Spinal cord (tissue), 10 donors: Measurements from ENCODE around the gene SMOC1. TPM values are rescaled to one million over a fixed set of nuclear protein-coding genes. Genes with fewer than 3 reads are reported as not detected.

Source experiments
- DNase-seq, 6 donors: peaks; one replicate each; pipeline versions ENCODE4 v3.0.0 to v3.0.0-alpha.2; 2013 to 2015; ENCODE audit warnings: low spot score in 6 of 6, low read depth in 4 of 6
- H3K27ac ChIP-seq: one replicate; pipeline ENCODE4 v1.5.1; 2013; ENCODE audit warnings: low read depth, low read length, control low read depth
- H3K27me3 ChIP-seq: one replicate; pipeline ENCODE4 v1.6.1; 2013; ENCODE audit warnings: low read length; ENCODE audit not compliant: control insufficient read depth, insufficient read depth
- H3K36me3 ChIP-seq: one replicate; pipeline ENCODE4 v1.6.1; 2013; ENCODE audit warnings: low read length; ENCODE audit not compliant: control insufficient read depth, insufficient read depth
- H3K4me1 ChIP-seq: one replicate; pipeline ENCODE4 v1.6.1; 2013; ENCODE audit warnings: low read length; ENCODE audit not compliant: control insufficient read depth, insufficient read depth
- H3K4me3 ChIP-seq: one replicate; pipeline ENCODE4 v1.5.1; 2013; ENCODE audit warnings: low read depth, low read length, control low read depth
- H3K9me3 ChIP-seq: one replicate; pipeline ENCODE4 v1.6.1; 2013; ENCODE audit warnings: low read length; ENCODE audit not compliant: control insufficient read depth, insufficient read depth
- WGBS: methylation state at CpG from one replicate; pipeline ENCODE4 v1.1.5; 2013; ENCODE audit warnings: missing lambda C conversion rate; ENCODE audit not compliant: insufficient coverage; 5-methylcytosine and 5-hydroxymethylcytosine counted together
- polyA plus RNA-seq, 2 donors: library from polyadenylated mRNA; unstranded; fragments of 120-200 nt; gene quantifications; one replicate each; pipeline ENCODE4 v1.2.1, GENCODE V29; 2013; ENCODE audit not compliant: insufficient read length in 2 of 2
- total RNA-seq, 2 donors: library from RNA; depleted of rRNA in 1 of 2; stranded (reverse); fragments of 120-200 nt in 1 of 2; fragments of >200 nt in 1 of 2; gene quantifications; one replicate each; pipeline versions ENCODE4 v1.2.3 to v1.2.4, GENCODE V29; 2013 to 2014
- donor health status: healthy.

The SMOC1 gene
- total and polyA plus RNA-seq, 4 donors: 52.2 to 189 (median 111) TPM

- Histone ChIP-seq H3K9me3 (no peaks in the 10 kb centered on the region), H3K36me3 (peaks cover 10% of the 10 kb centered on the region), H3K27me3 (no peaks in the 10 kb centered on the region), H3K27ac (no peak overlapping the region), H3K4me1 (no peaks in the 10 kb centered on the region), H3K4me3 (no peak overlapping the region)
- 71% methylated on average over 3 of the region's 4 CpGs for WGBS
- DNase-seq: peak in 1 of 6 donors; percentile 33
These were observed 170.9 kb downstream of the SMOC1 start for GRCh38 chr14:70050136-70050535.

- H3K4me1 ChIP-seq: no peaks in the 10 kb centered on the region
- 54% methylated on average over 3 of the region's 3 CpGs for WGBS
- no peaks in the 10 kb centered on the region for H3K27me3 ChIP-seq
- H3K9me3 ChIP-seq: no peaks in the 10 kb centered on the region
- peaks cover 6% of the 10 kb centered on the region for H3K36me3 ChIP-seq
- DNase-seq: peak in 1 of 6 donors; percentile 61
- no peak overlapping the region for H3K4me3 ChIP-seq
- no peak overlapping the region for H3K27ac ChIP-seq
These were observed 173.8 kb downstream of the SMOC1 start for GRCh38 chr14:70052990-70053389.

GRCh38 chr14:70057519-70058136 is 178.4 kb downstream of the SMOC1 start:
- no peaks in the 10 kb centered on the region for H3K9me3 ChIP-seq
- H3K4me1 ChIP-seq: no peaks in the 10 kb centered on the region
- no peaks in the 10 kb centered on the region for H3K27me3 ChIP-seq
- no peaks in the 10 kb centered on the region for H3K36me3 ChIP-seq
- no peak overlapping the region for H3K27ac ChIP-seq
- H3K4me3 ChIP-seq: no peak overlapping the region
- WGBS: 74% methylated on average over 4 of the region's 5 CpGs
- DNase-seq: no peak

- no peak overlapping the region for H3K4me3 ChIP-seq
- 100% methylated on average over 1 of the region's 2 CpGs for WGBS
- no peak for DNase-seq
- no peaks in the 10 kb centered on the region for H3K4me1 ChIP-seq
- no peaks in the 10 kb centered on the region for H3K27me3 ChIP-seq
- no peak overlapping the region for H3K27ac ChIP-seq
- H3K36me3 ChIP-seq: no peaks in the 10 kb centered on the region
- no peaks in the 10 kb centered on the region for H3K9me3 ChIP-seq
These were observed 180.3 kb downstream of the SMOC1 start for GRCh38 chr14:70059545-70059944.

- Histone ChIP-seq H3K27ac (no peak overlapping the region), H3K36me3 (no peaks in the 10 kb centered on the region), H3K4me3 (no peak overlapping the region), H3K9me3 (no peaks in the 10 kb centered on the region), H3K4me1 (peaks cover 6% of the 10 kb centered on the region), H3K27me3 (no peaks in the 10 kb centered on the region)
- no peak for DNase-seq
- WGBS: 94% methylated on average over 2 of the region's 2 CpGs
These were observed 181.9 kb downstream of the SMOC1 start for GRCh38 chr14:70061108-70061507.

GRCh38 chr14:70064136-70064865 is 185.1 kb downstream of the SMOC1 start:
- no CpG with 5 or more reads among the region's 11 CpGs for WGBS
- DNase-seq: peak in 1 of 6 donors; percentile 55

GRCh38 chr14:70067810-70068209 is 188.6 kb downstream of the SMOC1 start:
- Histone ChIP-seq H3K4me3 (no peak overlapping the region), H3K4me1 (peaks cover 6% of the 10 kb centered on the region), H3K9me3 (no peaks in the 10 kb centered on the region), H3K27me3 (no peaks in the 10 kb centered on the region), H3K27ac (no peak overlapping the region), H3K36me3 (no peaks in the 10 kb centered on the region)
- DNase-seq: no peak
- 91% methylated on average over 5 of the region's 5 CpGs for WGBS

More at GRCh38 chr14:70064136-70064865, 185.1 kb downstream of the SMOC1 start:
- H3K36me3 ChIP-seq: no peaks in the 10 kb centered on the region
- H3K27me3 ChIP-seq: no peaks in the 10 kb centered on the region
- H3K27ac ChIP-seq: no peak overlapping the region
- H3K4me3 ChIP-seq: no peak overlapping the region
- peaks cover 6% of the 10 kb centered on the region for H3K4me1 ChIP-seq
- no peaks in the 10 kb centered on the region for H3K9me3 ChIP-seq

- no peaks in the 10 kb centered on the region for H3K27me3 ChIP-seq
- no peak overlapping the region for H3K4me3 ChIP-seq
- no peaks in the 10 kb centered on the region for H3K36me3 ChIP-seq
- no peak overlapping the region for H3K27ac ChIP-seq
- H3K9me3 ChIP-seq: no peaks in the 10 kb centered on the region
- H3K4me1 ChIP-seq: peaks cover 6% of the 10 kb centered on the region
- DNase-seq: no peak
- WGBS: 86% methylated on average over 5 of the region's 5 CpGs
These were observed 190.0 kb downstream of the SMOC1 start for GRCh38 chr14:70069186-70069585.

GRCh38 chr14:70073924-70074566 is 194.8 kb downstream of the SMOC1 start:
- 48% methylated on average over 2 of the region's 3 CpGs for WGBS
- Histone ChIP-seq H3K36me3 (no peaks in the 10 kb centered on the region), H3K27ac (no peak overlapping the region), H3K4me1 (no peaks in the 10 kb centered on the region), H3K4me3 (no peak overlapping the region), H3K27me3 (no peaks in the 10 kb centered on the region), H3K9me3 (no peaks in the 10 kb centered on the region)
- peak in 5 of 6 donors; percentile 29 to 87 (median 46) for DNase-seq
